Myocyte (in vitro differentiated cells): ENCODE results near the gene SLC27A2. TPM values are rescaled to one million over a fixed set of nuclear protein-coding genes. Genes with fewer than 3 reads are reported as not detected.
"Not testable (repeated sequence)": the region's sequence is repeated elsewhere in the genome, so short reads cannot be mapped to it uniquely, and the experiment has no call there.

Experiments used
- DNase-seq: peaks from one replicate; pipeline ENCODE4 v3.0.0-alpha.2; 2012; ENCODE audit warnings: low read depth
- polyA plus RNA-seq: library from polyadenylated mRNA; unstranded; fragments of >200 nt; gene quantifications from one replicate; pipeline ENCODE4 v1.2.1, GENCODE V29; 2012; ENCODE audit warnings: missing spikeins
- total RNA-seq: library from RNA; depleted of rRNA; stranded (reverse); fragments of >200 nt; gene quantifications from 2 replicates; pipeline ENCODE4 v1.2.3, GENCODE V29; 2014

The SLC27A2 gene
- total RNA-seq = not detected in 2 replicates
- polyA plus RNA-seq = not detected

GRCh38 chr15:50181969-50182218, at the start of gene SLC27A2:
Gene SLC27A2 (plus strand): TSS chr15:50182196. CDS start chr15:50182428, 232 bp downstream.
- DNase-seq = peak; percentile 33

GRCh38 chr15:50132251-50132984, 49.6 kb upstream of the SLC27A2 start:
- DNase-seq = not testable (repeated sequence)

DNA sequence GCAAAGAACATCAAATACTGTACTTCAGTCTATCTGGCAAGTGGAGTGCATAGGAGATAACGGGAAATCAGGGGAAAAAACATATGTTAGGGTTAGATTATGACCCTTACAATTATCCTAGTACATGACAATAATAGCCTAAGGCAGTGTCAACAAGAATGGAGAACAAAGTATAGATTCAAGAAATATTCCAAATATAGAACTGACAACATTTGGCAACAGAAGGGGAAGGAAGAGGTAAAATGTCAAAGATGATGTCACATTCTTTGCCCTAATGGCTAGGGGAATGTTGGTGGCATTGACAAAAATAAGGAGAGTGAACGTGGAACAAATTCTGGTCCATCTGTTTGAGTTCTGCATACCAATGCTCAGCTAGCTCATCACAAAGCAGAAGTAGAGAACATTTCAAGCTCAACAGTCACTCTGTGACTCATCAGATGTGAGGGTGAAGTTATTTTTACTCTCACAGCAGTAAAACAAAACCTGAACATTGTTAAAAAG, 47.4 kb upstream of the SLC27A2 start:
- DNase-seq = peak; percentile 85

GRCh38 chr15:50135031-50135551, 46.9 kb upstream of the SLC27A2 start:
- peak; percentile 35 for DNase-seq

- peak; percentile 44 for DNase-seq
Observed at GRCh38 chr15:50137330-50137761, 44.6 kb upstream of the SLC27A2 start.

GRCh38 chr15:50137893-50138292, 44.1 kb upstream of the SLC27A2 start:
- no peak for DNase-seq

- no peak for DNase-seq
Observed at GRCh38 chr15:50138391-50138790, 43.6 kb upstream of the SLC27A2 start.

DNA sequence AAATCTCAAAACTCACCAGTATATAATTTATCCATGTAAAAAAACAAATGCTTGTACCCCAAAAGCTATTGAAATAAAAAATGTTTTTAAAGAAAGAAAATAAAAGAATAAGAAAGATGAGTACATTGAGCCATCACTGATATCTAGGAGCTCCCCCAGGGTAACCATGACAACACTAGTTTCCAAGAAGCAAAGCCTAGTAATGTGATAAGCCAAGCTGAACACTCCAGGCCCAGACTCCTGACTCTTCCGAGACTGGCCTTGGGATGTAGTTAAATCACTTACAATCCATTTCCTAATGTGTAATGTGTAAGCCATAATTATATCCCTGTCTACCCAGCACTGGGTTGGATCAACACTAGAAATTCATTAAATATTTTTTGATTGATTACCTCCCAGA, 41.9 kb upstream of the SLC27A2 start:
- DNase-seq = no peak

DNA sequence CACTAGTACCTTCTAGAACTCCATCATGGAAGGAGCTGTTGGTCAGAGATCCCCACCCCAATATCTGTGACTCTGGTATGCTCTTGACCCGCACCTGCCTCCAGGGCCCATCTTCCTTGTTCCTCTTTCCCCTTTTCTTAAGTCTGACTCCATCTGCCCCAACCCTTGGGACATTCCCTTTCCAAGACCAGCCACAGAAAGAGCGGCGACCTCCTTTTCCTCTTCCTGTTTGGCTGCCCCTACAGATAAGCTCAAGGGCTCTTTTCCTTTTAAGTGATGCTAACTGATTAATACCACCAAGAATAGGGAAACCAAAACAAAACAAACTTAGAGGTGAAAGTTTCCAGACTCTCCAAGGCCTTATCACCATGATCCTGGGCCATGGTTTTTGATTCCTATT, 41.0 kb upstream of the SLC27A2 start:
- DNase-seq = no peak

DNA sequence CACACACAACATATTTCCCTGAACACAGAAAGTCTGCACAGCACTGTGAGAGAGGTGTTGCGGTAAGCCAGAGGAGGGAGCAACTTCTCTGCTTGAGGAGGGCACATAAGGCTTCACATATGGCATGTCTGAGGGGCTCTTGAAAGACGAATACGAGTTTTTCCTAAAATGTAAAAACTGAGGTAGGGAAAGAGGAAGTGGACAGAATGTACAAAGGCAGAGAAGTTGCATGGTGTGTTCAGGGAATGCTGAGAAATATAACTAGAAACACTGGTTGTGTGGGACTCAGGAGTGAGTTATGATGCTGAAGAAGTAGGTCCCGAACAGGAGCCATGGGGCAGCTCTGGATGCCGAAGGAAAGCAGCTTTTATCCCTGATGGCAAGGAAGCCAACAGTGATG, 40.1 kb upstream of the SLC27A2 start:
- DNase-seq = no peak

GRCh38 chr15:50143255-50143860, 38.6 kb upstream of the SLC27A2 start:
- no peak for DNase-seq

DNA sequence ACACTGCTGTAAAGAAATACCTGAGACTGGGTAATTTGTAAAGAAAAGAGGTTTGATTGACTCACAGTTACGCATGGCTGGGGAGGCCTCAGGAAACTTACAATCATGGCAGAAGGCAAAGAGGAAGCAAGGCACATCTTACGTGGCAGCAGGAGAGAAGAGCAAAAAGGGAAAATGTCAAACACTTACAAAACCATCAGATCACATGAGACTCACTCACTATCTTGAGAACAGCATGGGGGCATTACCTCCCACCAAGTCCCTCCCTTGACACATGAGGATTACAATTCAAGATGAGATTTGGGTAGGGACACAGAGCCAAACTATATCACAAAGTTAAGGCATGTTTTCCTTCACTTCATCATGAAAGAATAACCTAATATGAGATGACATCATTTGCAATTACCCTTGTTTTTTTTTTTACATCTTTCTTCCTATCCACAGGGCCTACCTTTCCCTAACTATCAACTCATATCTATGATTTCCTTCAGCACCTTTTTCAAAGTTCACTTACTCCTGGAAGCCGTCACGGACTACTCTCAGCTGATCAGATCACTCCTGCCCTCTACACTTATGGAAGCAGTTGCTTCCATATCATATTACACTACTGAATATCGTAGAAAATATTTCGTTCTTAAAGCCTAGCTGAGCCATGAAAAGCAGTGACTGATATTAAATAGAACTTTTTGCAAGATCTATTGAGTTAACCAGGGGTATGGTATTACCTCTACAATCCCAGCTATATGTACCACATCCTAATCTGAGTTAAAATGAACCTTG, 37.5 kb upstream of the SLC27A2 start:
- peak; percentile 43 for DNase-seq

DNA sequence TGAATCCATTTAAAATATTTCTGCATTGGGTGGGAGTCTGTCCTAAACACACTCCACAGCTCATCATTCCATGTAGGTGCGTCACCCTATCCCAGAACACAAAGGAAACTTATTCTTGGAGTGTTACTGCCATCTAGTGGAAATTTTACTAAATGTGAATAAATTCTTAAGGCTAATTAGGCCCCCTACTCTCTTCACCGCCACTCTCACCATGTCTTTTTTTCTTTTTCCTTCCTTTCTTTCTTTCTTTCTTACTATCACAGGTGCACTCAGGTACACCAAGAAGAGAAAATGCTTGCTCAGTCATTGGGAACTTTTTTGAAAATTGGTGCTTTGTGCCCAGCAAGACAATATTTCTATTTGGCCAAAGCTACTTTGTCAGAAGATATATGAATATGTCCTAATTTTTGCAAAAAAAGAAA, 36.5 kb upstream of the SLC27A2 start:
- peak; percentile 90 for DNase-seq

DNA sequence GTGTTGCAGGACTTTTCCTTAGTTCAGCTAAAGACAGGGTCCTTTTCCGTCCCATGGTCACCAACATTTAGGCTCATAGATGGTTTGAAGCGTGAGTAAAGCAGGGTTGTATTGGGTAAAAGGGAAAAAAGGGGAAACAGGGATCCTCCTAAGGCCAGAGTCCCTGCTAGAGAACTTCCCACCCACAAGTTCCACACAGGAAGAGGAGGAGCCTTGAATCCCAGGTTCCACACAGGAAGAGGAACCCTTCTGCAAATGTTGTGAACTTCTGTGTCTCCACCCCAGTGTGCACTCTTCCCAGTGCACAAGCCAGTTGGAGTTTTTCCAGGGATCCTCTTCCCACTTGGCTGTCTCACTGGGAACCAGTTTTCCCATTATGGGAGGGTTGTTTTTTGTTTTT, 35.4 kb upstream of the SLC27A2 start:
- no peak for DNase-seq

GRCh38 chr15:50148362-50148963, 33.5 kb upstream of the SLC27A2 start:
- DNase-seq = peak; percentile 46

DNA sequence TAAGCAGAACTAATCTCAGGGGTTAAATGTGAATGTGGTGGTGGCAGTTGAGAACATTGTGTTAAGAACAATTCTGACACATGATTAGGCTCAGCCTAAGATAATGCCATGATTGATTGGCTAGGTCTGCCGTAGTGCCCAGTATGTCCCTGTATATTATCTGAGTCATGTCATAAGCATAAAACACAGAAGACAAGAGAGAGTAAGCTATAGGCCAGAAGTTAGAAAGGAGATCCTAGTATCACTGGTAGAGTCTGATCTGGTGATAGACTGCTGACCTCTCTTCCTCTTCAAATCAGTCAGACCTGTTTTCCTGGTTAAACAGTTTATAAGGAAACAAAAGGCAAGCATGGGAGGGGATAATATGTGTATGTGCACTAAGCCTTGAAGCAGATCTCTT, 32.9 kb upstream of the SLC27A2 start:
- no peak for DNase-seq

DNA sequence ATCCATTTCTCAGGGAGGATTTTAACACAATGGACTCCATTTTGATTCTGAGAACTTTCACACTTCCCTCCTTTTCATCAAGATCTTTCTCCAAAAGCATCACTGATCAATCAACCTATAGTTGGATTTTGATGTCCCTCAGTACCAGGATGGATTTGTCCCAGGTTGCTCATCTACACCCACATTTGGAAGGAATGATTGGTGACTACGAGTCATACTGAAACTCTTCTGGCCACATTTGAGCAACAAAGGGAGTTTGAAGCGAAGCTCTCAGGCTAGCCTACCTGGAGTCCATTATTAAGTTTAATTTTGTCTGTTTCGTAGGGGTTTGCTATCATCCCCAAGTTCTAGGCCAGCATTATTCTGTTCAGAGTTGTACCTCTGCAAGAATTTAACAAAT, 31.6 kb upstream of the SLC27A2 start:
- no peak for DNase-seq

DNA sequence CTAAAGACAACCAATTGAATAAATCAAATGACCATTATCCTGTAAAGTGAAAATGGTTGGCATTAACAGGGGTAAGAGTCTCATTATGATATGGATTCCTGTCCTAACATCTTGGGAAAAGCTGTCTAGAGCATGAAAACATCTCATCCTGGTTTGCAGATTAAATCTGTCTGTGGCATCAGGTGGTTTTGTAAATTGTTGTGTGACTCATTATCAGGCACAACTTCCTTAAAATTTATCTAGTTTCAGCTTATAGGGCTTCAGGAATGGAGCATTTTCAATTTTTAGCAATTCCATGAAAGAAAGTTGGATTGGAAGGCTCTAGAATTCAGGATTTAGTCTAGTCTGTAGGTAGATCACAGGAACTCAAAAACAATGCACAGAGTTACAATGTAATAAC, 31.1 kb upstream of the SLC27A2 start:
- no peak for DNase-seq

- no peak for DNase-seq
Observed at GRCh38 chr15:50151476-50151875, 30.5 kb upstream of the SLC27A2 start.

GRCh38 chr15:50158236-50158635, 23.8 kb upstream of the SLC27A2 start:
- DNase-seq = not testable (repeated sequence)

DNA sequence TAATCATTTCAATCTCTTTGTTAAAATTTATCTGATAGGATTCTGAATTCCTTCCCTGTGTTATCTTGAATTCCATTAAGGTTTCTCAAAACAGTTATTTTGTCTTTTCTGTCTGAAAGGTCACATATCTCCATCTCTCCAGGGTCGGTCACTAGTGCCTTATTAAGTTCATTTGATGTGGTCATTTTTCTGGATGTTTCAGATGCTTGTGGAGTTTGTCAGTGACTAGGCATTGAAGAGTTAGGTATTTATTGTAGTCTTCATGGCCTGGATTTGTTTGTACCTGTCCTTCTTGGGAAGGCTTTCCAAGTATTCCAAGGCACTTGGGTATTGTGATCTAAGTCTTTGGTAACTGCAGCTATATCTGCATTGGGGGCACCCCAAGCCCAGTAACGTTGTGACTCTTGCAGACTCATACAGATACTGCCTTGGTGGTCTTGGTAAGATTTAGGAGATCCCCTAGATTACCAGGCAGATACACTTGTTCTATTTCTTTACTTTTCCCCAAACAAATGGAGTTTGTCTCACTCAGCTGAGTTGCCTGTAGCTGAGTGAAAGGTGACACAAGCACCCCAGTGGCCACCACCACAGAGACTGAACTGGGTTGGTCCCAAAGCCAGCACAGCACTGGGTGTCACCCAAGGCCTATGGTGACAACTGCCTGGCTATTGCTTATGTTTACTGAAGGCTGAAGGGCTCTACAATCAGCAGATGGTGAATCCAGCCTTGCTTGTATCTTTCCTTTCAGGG, 18.9 kb upstream of the SLC27A2 start:
- no peak for DNase-seq
